ENCODE results near the gene HS3ST4.

- TF ChIP-seq CTCF (IDR thresholded peaks at IDR 0.05), result no peak
- TF ChIP-seq ZFX (IDR thresholded peaks at IDR 0.05; ENCODE audit: borderline replicate concordance), result no peak
Observed at GRCh38 chr16:25788637-25789036, 96.9 kb downstream of the HS3ST4 start.
